GM12872 (cell line): ENCODE measurements around the gene NUAK1.

Experiments
- TF ChIP-seq, protein P1 (sequence below): IDR thresholded peaks from 3 replicates; pipeline ENCODE4 v1.5.1; 2011; ENCODE audit warnings: low read depth, mild to moderate bottlenecking, low read length, moderate library complexity; ENCODE audit not compliant: insufficient read depth

Gene NUAK1

DNA sequence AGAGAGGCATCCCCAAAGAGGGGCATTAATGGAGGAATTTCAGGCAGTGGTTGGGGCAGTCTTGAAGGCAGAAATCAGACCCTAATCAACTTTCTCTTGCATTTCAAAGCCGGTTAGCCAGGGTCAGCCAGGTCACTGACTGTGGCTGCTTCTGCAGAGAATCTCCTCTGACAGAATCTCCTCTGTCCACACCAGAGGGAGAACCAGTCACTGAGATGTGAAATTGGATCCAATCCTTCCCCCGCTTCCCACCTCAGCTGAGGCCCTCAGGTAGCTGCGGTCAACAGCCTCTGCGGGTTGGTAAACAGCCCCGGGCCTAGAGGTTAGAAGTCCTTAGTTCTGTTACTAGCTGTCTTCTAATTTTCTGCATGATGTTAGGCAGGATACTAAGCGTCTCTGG lies 39.8 kb upstream of the NUAK1 start:
- TF ChIP-seq, protein P1, sequence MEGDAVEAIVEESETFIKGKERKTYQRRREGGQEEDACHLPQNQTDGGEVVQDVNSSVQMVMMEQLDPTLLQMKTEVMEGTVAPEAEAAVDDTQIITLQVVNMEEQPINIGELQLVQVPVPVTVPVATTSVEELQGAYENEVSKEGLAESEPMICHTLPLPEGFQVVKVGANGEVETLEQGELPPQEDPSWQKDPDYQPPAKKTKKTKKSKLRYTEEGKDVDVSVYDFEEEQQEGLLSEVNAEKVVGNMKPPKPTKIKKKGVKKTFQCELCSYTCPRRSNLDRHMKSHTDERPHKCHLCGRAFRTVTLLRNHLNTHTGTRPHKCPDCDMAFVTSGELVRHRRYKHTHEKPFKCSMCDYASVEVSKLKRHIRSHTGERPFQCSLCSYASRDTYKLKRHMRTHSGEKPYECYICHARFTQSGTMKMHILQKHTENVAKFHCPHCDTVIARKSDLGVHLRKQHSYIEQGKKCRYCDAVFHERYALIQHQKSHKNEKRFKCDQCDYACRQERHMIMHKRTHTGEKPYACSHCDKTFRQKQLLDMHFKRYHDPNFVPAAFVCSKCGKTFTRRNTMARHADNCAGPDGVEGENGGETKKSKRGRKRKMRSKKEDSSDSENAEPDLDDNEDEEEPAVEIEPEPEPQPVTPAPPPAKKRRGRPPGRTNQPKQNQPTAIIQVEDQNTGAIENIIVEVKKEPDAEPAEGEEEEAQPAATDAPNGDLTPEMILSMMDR: no peak

DNA sequence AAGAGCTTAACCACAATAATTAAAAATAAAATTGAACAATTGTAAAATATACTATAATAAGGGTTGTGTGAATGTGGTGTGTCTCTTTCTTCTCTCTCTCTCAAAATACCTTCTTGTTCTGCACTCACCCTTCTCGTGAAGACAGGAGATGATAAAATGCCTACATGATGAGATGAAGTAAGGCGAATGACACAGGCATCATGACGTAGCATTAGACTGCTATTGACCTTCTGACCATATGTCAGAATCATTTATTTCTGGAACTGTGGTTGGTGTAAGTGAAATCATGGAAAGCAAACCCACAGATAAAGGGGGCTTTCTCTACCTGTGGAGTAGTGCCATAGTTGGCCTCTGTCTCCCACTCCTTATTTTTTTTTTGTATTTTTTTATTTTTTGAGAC lies 37.8 kb upstream of the NUAK1 start:
- TF ChIP-seq, protein P1: no peak

DNA sequence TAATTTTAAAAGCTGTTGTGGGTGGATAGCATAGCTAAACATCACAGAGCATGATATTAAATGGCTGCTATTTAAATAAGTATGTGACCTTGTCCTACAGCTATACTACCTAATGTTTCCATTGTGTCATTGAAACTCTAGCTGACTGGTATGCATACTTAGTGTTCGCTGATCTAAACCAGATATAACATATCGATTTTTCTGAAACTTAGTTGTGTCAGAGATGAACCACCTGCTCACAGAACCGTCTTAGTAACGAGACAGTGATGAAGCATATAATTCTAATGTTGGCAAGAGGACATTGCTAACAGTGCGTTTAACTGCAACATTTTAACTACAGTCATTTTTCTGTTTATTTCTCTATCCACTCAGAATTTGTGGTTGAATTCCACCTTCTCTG lies 36.1 kb upstream of the NUAK1 start:
- TF ChIP-seq, protein P1: no peak

DNA sequence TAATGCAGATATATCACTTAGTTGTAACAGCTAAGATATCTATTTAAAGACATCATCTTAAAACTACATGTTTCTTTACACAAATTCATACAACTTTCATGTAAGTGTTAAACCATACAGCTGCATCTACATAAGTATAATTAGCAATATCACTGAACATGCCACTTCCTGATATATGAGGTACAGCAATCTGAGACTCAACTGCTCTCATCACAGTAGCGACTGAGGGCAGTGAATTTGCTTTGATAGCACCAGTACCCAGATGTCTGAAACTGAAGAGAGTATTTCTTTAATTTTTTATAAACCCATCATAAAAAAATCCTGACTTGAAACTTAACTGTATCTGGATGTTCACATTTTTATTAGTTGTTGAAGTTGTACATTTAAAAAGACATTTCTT lies 34.7 kb upstream of the NUAK1 start:
- TF ChIP-seq, protein P1: no peak

DNA sequence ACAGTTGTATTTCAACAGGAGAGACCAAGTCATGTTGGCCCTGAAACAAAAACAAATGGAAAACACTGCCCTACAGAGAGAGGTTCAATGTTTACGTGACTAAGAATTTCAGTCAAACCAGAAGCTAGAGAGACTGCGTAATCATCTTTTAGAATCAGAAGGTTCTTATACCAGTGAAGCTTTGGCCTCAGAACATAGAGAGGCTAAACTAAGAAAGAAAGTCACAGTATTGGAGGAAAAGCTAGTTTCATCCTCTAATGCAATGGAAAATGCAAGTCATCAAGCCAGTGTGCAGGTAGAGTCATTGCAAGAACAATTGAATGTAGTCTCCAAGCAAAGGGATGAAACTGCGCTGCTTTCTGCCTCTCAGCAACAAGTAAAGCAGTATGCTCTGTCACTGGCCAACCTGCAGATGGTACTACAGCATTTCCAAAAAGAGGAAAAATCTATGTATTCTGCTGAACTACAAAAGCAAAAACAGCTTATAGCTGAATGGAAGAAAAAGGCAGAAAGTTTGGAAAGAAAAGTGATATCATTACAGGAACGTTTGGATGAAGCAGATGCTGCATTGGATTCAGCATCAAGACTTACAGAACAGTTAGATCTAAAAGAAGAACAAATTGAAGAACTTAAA lies 32.5 kb upstream of the NUAK1 start:
- TF ChIP-seq, protein P1: no peak

DNA sequence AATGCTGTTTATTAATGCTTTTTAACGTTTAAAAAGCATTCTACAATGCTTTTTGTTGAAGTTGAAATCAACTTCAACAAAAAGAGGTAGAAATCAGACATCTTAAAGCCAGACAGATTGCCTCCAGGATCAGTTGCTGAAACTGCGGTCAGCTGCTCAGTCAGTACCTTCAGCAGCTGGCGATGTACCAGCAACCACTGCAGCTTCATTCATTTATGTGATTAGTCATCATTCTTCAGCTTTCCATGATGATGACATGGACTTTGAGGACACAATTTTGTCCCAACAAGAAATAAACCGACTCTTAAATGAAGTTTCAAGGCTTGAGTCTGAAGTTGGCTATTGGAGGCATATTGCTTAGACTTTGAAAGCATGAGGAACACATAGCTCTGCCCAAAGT lies 31.5 kb upstream of the NUAK1 start:
- TF ChIP-seq, protein P1: no peak

DNA sequence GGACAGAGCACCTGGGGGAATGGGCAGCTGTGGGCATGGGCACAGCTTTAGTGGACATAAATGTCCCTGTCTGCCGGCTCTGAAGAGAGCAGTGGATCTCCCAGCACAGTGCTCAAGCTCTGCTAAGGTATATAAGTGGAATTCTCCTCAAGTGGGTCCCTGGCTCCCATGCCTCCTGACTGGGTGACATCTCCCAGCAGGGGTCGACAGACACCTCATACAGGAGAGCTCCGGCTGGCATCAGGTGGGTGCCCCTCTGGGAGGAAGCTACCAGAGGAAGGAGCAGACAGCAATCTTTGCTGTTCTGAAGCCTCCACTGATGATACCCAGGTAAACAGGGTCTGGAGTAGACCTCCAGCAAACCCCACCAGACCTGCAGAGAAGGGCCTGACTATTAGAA lies 25.0 kb upstream of the NUAK1 start:
- TF ChIP-seq, protein P1: no peak
